Right kidney (tissue), 1 donor: ENCODE data around the gene GABRR2.

Source experiments
- DNase-seq: peaks from one replicate; pipeline ENCODE4 v3.0.0-alpha.2; 2016

The GABRR2 gene

DNA sequence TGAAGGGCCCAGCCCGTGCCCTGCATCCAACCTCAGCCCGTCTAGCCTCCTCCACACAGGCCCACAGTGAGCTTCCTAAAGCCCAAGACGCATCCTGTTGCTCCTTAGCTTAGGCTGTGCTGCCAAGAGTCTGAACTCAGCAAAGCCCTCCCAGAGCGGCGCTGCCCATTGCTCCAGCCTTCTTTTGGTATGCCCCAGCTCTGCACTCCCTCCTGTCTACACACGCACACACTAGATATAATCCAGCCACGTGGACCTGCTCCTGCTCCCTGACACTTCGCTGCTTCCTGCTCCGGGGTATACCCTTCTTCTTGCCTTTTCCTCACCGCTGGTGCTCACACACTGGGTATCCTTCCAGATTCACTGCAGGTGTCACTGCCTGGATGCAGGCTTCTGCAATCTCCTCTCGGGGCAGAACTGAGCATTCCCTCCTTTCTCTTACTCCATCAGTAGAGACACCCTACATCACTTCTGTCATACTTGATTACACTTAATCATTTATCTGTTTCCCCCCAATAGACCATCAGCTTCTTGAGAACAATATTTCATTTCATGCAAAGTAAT, 23.8 kb downstream of the GABRR2 start:
- DNase-seq = no peak

DNA sequence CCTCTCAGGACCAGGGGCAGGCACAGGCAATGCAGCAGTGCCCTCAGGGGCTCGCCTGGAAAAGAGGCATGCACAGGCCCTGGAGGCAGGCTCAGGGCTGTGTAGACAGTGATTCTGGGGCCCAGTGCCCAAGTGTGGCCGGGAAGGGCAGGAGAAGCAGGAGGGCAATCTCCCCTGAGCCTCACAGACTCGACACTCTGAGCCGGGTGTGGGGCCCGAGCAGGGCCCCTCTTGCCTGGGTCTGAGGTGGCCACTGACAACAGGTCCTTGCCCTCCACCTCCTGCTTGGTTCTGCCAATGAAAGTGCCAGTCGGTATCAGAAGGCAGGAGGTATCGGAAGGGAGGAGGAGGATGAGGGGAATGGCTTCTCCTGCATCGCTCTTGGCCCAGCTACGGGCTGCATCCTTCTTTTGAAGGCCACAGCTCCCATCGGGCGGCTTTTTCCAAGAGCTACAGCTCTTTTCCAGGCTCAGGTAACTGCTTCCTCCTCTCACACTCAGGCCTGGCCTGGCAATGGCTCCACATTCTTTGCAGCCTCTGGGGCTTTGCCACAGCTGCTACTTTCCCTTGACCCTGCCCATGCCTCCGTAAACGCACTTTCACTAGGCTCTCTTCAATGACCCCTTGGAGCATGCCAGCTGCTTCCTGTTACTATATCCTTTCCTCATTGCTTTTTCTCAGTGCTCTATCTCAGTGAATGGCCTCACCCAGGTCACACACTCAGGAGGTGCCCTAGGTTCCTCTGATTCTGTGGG, 24.5 kb downstream of the GABRR2 start:
- no peak for DNase-seq

DNA sequence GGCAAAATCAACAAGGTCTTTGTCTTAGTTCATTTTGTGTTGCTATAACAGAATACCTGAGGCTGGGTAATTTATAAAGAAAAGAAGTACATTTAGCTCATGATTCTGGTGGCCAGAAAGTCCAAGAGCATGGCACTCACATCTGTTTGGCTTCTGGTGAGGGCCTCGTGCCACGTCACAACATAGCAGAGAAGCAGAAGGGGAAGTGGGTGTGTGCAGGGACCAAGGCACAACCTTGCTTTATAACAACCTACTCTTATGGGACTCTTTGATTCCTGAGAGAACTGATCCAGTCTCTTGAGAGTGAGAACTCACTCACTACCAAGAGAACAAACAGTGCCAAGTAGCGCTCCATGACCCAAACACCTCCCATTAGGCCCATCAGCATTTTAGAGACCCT, 25.4 kb downstream of the GABRR2 start:
- no peak for DNase-seq

DNA sequence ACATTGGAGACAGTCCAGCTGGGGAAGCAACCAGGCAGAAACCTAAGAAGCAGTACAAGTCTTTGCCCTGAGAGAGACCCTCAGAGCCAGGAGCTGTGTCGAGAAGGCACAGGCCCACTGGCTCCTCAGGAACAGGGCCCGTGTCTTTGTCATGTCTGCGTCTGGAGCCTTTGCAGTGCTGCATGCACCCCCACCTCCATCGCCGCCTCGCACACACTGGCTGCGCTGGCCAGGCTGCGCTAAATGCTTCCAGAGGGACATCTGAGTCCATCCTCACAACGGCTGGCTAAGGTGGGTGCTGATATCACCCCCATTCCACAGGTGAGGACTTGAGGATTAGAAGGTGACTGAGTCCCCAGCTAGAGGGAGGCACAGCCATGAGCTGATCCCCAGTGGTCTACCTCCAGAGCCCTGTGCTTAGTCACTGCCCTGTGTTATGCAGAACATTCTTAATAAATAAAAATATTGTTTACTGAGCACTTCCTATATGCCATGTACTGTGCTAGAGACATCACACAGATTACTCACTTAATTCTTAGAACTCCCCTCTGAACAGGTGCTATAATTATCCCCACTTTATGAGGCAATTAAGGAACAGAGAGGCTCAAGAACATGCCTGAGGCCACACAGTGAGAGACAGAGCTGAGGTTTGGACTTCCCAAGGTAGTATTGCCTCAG, 27.6 kb downstream of the GABRR2 start:
- no peak for DNase-seq

DNA sequence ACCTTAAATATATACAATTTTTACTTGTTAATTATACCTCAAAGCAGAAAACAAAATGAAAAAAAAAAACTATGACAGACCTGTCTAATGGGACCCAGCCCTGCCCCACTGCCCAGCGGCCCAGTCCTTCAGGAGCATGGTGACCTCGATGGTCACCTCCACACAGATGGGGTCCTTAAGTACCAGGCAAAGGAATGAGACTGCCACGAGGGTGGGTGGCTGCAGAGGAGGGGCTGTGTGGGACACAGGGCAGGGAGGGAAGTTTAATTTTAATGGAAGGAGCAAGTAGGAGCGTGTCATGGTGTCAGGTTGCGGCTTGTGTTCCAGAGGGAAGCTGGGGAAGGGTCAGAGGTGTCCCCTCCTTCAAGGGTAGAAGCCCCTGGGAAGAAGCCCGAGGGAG, 28.6 kb downstream of the GABRR2 start:
- no peak for DNase-seq

DNA sequence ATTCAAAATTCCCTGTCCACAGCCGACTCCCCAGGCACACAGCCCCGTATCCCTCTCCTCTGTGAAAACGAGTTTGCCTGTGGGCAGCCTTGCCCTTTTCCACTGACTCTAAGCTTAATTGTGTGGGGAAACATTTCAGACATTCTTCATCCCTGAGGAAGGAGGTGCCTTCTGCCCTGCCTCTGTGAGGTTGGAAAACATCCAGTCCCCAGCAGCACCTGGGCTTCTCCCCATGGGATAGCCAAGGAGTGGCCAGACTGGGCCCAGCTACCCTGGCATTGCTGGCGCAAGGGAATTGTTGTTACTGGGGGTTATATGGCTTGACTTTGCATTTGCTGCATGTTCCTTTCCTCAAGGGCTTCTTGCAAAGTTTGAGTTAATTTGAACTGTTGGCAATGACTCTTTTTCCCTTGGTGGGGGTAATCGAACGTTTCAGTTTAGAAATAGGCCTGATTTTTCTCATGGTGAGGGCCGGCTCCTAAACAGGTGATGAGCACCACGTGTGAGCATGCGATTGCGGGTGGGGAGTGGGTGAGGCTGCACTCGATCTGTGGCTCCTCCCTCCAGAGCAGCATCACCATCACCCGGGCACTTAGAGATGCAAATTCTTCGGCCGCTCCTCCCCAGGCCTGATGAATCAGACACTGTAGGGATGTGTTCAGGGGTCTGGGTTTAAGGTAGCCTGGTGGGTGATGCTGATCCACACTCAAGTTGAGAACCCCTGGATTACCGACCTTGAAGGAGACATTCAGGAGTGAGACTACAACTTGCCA, 29.9 kb downstream of the GABRR2 start:
- no peak for DNase-seq

DNA sequence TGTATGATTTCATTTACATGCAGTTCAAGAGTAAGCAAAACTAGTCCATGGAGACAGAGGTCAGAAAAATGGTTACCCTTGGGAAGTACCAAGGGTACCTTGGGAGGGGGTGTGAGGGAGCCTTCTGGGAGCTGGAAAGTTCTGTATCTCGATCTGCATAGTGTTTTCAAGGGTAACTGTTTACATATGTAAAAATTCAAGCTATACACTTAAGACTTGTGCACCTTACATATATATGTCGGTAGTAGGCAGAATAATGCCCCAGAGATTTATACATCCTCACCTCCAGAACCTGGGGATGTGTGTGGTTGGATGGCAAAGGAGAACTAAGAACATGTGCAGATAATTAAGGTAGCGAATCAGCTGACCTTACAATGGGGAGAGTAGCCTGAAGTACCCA, 31.0 kb downstream of the GABRR2 start:
- DNase-seq = no peak

DNA sequence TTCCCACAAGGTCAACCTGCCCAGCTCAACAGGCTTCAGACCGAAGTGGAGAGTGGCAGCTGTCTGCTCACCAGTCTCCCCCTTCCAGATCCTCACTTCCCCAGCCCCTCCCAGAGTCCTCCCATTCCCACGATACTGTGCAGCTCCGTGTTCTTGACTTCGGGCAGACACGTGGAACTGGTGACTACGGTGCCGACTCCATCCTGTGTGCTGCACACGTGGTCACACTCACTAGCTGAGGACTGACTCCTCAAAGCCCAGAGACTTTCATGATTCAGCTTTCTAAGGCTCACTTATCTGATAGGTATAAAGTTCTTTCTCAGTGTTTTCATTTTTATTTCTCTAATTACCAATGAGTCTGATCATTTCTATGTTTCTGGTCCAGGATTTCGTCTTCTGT, 32.4 kb downstream of the GABRR2 start:
- no peak for DNase-seq

DNA sequence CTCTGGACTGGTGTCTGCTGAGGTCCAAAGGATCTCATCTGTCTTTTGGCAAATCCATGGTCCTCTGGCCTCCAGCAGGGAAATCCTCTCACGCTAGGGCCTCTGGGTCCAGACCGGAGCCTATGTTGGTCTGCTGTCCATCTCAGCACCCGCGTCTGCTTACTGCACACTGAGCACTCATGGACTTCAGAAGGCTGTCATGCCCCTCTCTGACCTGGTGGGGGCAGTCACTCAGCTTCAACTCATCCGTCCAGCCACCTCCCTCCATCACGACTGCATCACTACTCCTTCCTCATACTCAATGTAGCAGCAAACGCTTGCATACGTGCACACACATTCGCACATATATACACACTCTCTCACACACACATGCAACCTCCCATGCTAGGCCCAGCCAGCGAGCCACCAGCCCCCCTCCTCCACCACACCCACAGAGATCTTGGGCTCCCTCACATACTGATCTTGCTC, 33.3 kb downstream of the GABRR2 start:
- DNase-seq = no peak

DNA sequence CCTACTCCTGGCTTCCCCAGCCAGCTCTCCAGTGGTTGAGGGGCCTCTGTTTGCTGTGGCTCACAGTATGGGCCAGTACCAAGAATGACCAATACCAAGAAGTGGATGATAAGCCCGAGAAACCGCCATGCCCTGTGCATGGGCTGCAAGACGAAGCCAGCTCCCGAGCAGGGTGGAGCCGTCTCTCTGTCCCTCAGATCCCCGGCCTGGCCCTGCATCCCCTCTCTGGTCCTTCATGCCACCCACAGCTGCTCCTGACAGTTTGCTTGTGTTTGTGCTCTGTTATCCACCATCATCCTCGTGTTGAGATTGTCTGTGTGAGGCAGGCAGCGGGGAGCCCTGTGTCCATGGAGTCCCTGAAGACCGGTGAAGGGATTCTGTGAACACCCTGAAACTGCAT, 36.1 kb downstream of the GABRR2 start:
- DNase-seq = no peak

DNA sequence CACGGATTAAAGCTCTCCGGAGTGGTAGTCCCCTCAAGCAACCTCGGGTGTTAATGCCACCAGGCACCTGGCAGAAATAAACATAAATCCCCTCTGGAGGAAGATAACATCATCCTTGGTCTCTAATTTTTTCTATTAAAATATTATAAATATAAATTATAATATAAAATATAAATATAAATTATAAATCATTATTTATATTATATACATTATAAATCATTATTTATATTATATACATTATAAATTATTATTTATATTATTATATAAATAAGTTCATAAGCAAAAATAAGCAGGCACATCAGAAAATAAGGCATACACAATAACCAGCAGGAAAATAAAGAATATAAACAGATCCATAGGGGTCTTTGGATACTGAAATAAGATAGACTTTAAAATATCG, 39.2 kb downstream of the GABRR2 start:
- DNase-seq = no peak

DNA sequence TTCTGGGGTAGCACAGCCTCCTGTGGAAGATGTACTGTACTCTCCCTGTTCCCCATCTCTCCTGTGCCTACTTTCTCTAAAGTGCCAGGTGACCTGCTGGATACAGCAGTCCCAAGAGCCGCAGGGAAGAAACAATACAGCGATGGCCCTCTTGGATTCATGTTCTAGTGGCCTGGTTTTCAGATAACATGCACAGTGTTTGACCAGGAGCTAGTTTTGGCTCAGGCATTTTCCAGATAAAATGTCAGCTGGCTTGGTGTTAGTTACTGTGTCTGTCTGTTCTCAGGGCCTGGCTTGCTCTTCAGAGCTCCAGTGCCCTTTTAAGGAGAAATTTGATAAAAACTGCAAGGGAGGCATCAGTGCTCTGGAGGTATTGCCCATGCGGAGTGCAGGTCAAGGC, 41.3 kb downstream of the GABRR2 start:
- no peak for DNase-seq

DNA sequence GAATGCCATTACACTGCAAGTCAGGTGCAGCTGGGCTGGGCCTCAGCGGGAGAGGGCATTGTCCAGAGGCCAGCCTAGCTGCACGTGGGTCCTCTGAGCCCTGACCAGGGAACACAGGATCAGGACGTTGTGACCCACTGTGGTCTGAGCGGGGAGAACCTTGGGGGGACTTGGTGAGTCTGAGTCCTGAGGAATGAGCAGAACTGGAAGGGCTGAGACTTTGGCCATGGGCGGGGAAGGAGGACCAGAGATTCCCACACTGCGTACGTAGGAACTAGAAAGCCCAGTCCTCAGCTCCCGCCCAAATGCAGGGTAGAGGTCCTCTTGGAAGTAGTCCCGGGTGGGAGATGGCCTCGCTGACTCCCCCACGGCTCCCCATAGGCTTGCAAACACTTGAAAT, 42.5 kb downstream of the GABRR2 start:
- DNase-seq = no peak

DNA sequence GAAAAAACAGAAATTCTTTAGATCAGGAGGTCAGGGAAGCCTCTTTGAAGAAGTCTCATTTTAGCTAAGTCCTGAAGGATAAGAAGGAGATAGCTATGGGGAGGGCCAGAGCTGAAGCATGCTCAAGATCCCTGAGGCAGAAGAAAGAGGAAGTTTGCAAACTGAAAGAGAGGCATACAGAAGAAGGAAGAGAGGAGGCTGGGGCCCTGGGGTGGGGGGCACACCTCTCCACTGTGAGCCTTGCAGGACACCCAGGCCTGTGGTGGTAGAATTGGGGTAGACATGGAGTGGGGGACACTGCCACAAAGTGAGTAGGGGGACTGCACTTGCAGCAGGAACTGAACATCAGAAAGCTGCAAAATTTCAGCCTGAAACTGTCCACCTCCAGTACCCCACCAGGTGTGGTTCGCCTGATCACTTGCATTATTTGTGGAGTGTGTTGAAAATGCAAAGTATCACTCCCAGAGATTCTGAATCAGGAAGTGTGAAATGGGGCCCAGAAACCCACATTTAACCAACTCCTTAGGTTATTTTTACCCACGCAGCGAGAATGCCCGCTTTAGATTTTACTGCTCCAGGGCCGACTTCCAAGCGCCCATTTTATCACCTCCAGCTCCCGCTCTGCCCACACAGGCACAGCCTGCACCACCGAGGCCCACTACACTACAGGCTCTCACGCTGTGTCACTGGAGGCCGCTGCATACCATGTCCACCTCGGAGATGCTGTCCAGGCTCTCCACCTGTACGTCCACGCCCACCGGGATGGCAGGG, 44.0 kb downstream of the GABRR2 start:
- DNase-seq = no peak

DNA sequence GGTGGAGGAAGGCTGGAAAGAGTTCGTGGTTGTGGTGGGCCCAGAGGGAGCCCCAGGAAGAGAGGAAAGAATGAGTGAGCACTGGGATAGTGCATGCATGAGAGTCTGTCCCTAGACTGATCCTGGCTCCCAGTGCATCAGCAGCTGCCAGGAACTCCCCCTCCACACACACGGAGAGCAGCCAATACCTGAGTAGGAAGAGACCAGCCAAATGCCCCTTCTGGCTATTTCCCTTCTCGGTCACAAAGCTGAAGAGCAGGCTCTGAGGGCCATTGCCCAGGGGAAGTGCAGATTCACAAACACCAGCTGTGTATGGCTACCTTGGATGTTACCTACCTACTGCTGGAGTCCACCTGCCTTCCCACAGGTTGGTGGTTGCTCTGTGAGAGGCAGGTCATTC, 45.1 kb downstream of the GABRR2 start:
- DNase-seq = no peak

DNA sequence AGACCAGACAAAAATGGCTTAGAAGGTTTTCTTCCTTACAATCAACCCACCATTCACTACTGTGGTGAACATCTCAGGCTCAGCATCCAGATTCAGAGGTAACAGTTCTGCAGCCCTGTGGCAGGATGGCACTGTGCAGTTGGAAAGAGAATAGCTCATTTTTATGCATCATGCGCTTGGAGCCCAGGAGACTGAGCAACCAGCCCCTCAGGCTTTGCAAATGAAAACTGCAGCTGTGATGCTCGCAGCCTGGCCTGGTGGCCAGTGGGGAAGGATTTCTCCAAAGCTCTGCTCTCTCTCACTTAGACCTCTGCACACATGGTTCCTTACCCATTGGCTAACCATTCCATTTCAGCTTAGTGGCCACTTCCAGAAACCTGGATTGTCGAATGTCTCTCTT, 45.8 kb downstream of the GABRR2 start:
- DNase-seq = no peak

DNA sequence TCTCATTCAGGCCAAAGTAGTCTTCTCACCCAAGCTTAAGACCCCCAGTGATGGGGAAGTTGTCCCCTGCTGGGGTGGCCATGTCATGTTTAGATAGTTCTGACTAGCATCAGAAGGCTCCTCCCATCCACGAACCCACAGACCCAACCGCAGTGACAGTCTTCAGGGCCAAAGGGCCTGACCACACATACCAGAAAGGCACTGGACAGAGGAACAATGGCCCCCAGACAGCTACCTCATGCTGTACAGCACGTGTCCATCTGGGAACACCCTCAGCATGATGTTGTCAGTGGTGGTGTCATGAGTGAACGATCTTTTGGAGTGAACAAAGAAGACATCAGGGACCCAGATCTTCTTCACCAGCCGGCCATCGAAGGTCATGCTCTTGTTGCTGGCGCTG, 46.3 kb downstream of the GABRR2 start:
- DNase-seq = no peak

DNA sequence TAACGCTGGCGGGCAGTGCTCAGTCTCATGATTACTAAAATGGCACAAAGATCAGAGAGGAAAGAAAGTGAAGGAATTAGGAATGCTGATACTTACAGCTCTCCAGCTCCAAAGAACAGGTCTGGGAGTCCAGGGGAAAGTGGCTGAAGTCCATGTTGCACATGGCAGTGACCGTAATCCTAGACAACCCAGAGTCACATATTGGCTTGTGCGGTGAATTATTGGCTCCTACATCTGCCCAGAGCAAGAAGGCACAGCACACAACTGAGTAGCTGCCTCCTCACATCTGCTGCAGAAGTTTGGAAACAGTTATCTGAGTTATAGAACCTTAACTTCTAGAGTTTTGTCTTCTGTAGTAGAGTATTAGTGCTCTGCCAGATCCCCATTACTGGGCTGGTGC, 47.2 kb downstream of the GABRR2 start:
- DNase-seq = no peak

DNA sequence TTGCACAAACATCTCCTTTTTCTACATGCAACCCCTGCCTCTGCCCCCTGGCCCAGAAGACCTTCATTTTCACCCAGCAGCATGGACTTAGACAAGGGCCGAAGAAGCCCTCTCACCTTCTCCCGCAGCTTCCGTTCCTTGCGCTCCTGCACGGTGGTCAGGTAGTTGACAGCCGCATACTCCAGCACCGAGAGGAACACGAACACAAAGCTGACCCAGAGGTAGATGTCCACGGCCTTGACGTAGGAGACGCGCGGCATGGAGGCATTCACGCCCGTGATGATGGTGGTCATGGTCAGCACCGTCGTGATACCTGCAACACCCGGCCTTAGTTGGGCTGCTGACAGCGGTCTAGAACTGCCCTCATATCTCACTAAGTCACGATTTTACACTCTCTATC, 50.8 kb downstream of the GABRR2 start:
- no peak for DNase-seq

DNA sequence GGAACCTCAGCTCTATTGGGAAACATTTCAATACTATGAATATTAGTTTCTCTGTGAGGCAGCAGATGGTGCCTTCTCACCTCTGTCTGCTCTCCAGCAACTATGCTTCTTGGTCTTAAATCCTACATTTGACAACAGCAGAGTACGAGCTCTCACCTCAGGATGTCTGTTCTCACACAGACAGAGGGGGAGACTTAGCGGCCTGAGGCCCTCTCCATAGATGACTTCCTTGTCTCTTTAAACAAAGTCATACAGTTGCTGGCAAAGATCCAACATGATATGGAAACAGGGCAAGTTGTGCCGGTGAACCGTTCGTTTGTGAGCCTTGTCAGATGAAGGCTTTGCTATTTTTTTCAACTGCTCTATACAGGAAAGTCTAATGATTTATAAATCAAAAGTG, 54.3 kb downstream of the GABRR2 start:
- DNase-seq = no peak

DNA sequence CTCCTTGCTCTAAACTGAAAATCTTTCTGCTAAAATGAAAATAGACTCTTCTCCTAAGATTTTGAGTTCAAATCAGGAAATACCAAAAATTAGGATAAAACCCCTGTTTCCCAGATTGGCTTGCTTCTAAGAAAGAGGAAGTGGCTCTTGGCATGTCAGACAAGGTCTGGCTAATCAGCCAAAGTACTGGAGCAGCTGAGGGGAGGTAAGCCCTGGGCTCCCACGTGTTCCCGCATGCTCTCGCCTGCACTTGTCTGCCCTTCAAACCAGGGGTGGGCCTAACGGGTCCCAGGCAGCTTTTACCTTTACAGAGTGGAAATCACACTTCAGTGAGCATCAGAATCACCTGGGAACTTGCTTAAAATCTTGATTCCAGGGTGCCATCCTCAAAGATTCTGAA, 54.8 kb downstream of the GABRR2 start:
- no peak for DNase-seq

DNA sequence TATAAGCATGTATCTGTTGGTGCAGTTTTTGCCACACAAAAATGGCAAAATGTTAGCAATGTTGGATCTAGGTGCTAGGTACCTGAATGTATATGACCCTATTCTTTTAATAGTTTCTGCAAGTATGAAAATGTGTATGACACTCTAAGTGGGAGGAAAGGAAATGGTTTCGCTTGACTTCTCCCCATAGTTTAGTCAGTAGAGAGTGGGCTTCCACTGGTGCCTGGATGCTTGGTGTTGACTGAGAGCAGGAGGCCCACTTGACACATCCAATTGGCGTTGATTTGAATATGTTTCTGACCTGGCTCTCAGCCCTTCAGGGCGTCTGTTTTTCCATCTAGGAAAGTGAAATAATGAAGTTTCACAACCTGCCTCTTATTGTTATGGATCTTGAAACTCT, 56.2 kb downstream of the GABRR2 start:
- DNase-seq = no peak
